ENCODE measurements around the gene TAS2R14.

The TAS2R14 gene

DNA sequence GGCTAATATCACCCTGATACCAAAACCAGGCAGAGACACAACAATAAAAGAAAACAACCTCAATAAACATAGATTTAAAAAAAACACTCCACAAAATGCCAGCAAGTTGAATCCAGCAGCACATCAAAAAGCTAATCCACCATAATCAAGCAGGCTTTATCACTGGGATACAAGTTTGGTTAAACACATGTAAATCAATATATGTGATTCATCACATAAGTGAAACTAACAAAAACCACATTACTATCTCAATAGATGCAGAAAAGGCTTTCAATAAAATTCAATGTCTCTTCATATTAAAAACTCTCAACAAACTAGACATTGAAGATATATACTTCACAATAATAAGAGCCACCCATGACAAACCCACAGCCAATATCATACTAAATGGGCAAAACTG is 17.0 kb upstream of the TAS2R14 start:
- DNase-seq (ENCODE audit: low read depth, low spot score), result no peak

DNA sequence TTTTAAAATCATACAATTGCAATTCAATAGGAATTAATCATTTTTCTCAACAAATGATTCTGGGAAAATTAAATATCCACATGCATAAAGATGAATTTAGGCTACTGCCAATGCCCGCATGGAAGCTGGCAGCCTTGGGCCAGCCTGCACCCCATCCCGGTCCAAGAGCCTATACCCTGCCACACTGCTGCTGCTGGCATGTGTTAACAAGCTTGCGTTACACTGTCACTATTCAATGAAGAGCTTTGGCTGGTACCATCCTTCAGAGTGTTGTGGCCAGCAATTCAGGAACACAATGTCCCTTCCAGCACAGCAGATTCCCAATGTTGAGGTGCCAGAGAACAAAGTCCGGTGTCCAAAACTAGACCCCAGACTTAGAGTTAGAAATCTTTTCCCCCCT is 13.6 kb upstream of the TAS2R14 start:
- no peak overlapping the region for H3K4me3 ChIP-seq (ENCODE audit: low read length)
- H3K27ac ChIP-seq (ENCODE audit: low read length), result no peak overlapping the region
- no peaks in the 10 kb centered on the region for H3K27me3 ChIP-seq (ENCODE audit: control insufficient read depth, insufficient read depth, low read length)
- WGBS (ENCODE audit: insufficient coverage, insufficient read length), result no CpG with 5 or more reads among the region's 4 CpGs
- H3K36me3 ChIP-seq (ENCODE audit: control insufficient read depth, insufficient read depth, low read length), result no peaks in the 10 kb centered on the region
- no peak for DNase-seq (ENCODE audit: low read depth, low spot score)
- no peaks in the 10 kb centered on the region for H3K9me3 ChIP-seq (ENCODE audit: control insufficient read depth, insufficient read depth, low read length)
- no peaks in the 10 kb centered on the region for H3K4me1 ChIP-seq (ENCODE audit: control insufficient read depth, insufficient read depth, low read length)

More for the DNA sequence above, 17.0 kb upstream of the TAS2R14 start:
- H3K4me3 ChIP-seq (ENCODE audit: low read length), result no peak overlapping the region
- no peak overlapping the region for H3K27ac ChIP-seq (ENCODE audit: low read length)
- H3K36me3 ChIP-seq (ENCODE audit: control insufficient read depth, insufficient read depth, low read length), result no peaks in the 10 kb centered on the region
- no peaks in the 10 kb centered on the region for H3K9me3 ChIP-seq (ENCODE audit: control insufficient read depth, insufficient read depth, low read length)
- no peaks in the 10 kb centered on the region for H3K4me1 ChIP-seq (ENCODE audit: control insufficient read depth, insufficient read depth, low read length)
- H3K27me3 ChIP-seq (ENCODE audit: control insufficient read depth, insufficient read depth, low read length), result no peaks in the 10 kb centered on the region

DNA sequence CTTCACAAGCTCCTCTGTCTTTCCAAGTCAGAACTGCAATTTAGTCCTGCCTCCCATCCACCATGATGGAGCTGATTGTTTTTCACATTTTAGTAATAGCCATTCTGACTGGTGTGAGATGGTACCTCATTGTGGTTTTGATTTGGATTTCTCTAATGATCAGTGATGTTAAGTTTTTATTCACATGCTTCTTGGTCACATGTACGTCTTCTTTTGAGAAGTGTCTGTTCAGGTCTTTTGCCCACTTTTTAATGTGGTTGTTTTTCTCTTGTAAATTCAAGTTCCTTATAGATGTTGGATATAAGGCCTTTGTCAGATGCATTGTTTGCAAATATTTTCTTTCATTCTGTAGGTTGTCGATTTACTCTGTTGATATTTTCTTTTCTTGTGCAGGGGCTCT is 4.1 kb upstream of the TAS2R14 start:
- Histone ChIP-seq H3K9me3 (ENCODE audit: control insufficient read depth, insufficient read depth, low read length) (no peaks in the 10 kb centered on the region), H3K27ac (ENCODE audit: low read length) (no peak overlapping the region), H3K36me3 (ENCODE audit: control insufficient read depth, insufficient read depth, low read length) (no peaks in the 10 kb centered on the region), H3K27me3 (ENCODE audit: control insufficient read depth, insufficient read depth, low read length) (no peaks in the 10 kb centered on the region), H3K4me1 (ENCODE audit: control insufficient read depth, insufficient read depth, low read length) (peaks cover 2% of the 10 kb centered on the region; the same call in 1 of the 2 replicates), H3K4me3 (ENCODE audit: low read length) (no peak overlapping the region)
- DNase-seq (ENCODE audit: low read depth, low spot score), result no peak
- no CpG with 5 or more reads among the region's 2 CpGs for WGBS (ENCODE audit: insufficient coverage, insufficient read length)

DNA sequence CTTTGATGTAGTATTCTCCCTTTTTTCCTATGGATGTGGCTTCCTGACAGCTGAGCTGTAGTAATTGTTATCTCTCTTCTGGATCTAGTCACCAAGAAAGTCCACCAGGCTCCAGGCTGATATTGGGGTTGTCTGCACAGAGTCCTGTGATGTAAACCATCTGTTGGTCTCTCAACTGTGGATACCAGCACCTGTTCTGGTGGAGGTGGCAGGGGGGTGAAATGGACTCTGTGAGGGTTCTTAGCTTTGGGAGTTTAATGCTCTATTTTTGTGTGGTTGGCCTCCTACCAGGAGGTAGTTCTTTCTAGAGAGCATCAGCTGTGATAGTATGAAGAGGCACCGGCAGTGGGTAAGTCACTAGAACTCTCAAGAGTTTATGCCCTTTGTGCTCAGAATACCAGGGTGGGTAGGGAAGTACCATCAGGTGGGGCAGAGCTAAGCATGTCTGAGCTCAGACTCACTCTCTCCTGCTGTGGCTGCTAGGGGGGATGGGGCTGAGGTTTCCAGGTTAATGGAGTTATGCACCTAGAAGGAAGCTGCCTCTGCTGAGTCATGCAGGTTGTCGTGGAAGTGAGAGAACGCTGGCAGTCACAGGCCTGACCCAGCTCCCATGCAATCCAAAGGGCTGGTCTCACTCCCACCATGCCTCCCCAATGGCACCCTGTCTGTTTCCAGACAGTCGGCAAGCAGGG is 3.0 kb upstream of the TAS2R14 start:
- no peaks in the 10 kb centered on the region for H3K27me3 ChIP-seq (ENCODE audit: control insufficient read depth, insufficient read depth, low read length)
- peaks cover 2% of the 10 kb centered on the region; the same call in 1 of the 2 replicates for H3K4me1 ChIP-seq (ENCODE audit: control insufficient read depth, insufficient read depth, low read length)
- no CpG with 5 or more reads among the region's 4 CpGs for WGBS (ENCODE audit: insufficient coverage, insufficient read length)
- peak; percentile 18 for DNase-seq (ENCODE audit: low read depth, low spot score)
- no peaks in the 10 kb centered on the region for H3K36me3 ChIP-seq (ENCODE audit: control insufficient read depth, insufficient read depth, low read length)
- no peak overlapping the region for H3K27ac ChIP-seq (ENCODE audit: low read length)
- H3K9me3 ChIP-seq (ENCODE audit: control insufficient read depth, insufficient read depth, low read length), result no peaks in the 10 kb centered on the region
- H3K4me3 ChIP-seq (ENCODE audit: low read length), result no peak overlapping the region

DNA sequence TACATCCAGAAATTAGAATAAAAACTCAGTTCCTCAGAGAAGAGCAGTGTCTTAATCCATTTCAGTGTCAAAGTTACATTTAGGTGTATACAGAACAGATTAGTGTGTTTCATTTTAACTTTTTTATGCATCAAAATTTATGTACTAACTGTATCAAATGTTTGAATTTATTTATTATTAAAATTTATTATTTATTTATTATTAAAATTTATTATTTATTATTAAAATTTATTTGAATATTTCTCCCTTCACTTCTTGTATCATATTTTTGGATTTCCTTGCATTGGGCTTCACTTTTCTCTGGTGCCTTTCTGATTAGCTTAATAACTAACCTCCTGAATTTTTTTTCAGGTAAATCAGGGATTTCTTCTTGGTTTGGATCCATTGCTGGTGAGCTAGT is 2.3 kb upstream of the TAS2R14 start:
- H3K4me3 ChIP-seq (ENCODE audit: low read length), result no peak overlapping the region
- no peaks in the 10 kb centered on the region for H3K36me3 ChIP-seq (ENCODE audit: control insufficient read depth, insufficient read depth, low read length)
- peaks cover 2% of the 10 kb centered on the region; the same call in 1 of the 2 replicates for H3K4me1 ChIP-seq (ENCODE audit: control insufficient read depth, insufficient read depth, low read length)
- H3K9me3 ChIP-seq (ENCODE audit: control insufficient read depth, insufficient read depth, low read length), result no peaks in the 10 kb centered on the region
- H3K27me3 ChIP-seq (ENCODE audit: control insufficient read depth, insufficient read depth, low read length), result no peaks in the 10 kb centered on the region
- no peak for DNase-seq (ENCODE audit: low read depth, low spot score)
- no peak overlapping the region for H3K27ac ChIP-seq (ENCODE audit: low read length)

DNA sequence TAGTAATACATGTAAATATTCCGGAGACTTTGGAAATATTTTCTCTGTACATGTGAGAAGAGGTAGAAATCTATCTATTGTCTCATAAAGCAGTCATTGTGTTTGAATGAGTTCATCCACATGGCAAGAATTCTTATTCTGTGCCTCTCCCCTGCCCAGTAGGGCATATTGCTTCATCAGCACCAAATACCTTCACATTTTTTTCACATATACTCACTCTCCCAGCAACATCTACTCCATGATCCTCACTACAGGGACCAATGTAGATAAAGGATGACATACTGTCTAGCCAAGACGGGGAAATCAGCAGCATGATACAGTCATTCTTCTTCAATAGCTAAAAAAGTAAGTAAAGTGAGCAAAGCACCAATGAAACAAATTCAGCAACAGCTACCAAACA is 1.3 kb upstream of the TAS2R14 start:
- Histone ChIP-seq H3K9me3 (ENCODE audit: control insufficient read depth, insufficient read depth, low read length) (no peaks in the 10 kb centered on the region), H3K27ac (ENCODE audit: low read length) (no peak overlapping the region), H3K4me3 (ENCODE audit: low read length) (no peak overlapping the region), H3K27me3 (ENCODE audit: control insufficient read depth, insufficient read depth, low read length) (no peaks in the 10 kb centered on the region), H3K36me3 (ENCODE audit: control insufficient read depth, insufficient read depth, low read length) (no peaks in the 10 kb centered on the region), H3K4me1 (ENCODE audit: control insufficient read depth, insufficient read depth, low read length) (peaks cover 2% of the 10 kb centered on the region; the same call in 1 of the 2 replicates)
- WGBS (ENCODE audit: insufficient coverage, insufficient read length), result no CpG with 5 or more reads among the region's 2 CpGs
- DNase-seq (ENCODE audit: low read depth, low spot score), result no peak

DNA sequence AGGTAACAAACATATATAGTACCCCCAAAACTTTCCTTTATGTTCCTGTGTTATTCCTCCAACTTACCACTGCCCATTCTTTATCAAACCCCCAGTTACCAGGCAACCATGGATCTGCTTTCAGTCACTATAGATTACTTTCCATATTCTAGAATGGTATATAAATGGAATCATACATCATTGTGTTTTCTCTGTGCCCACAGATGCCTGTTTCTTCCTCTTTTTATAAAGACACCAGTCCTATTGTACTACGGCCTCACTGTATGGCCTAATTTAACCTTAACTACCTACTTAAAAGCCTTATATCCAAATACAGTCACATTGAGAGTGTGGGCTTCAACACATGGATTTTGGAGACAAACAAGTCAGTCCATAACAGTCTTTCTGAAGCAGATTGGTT is 2.6 kb downstream of the TAS2R14 start:
- Histone ChIP-seq H3K36me3 (ENCODE audit: control insufficient read depth, insufficient read depth, low read length) (no peaks in the 10 kb centered on the region), H3K4me3 (ENCODE audit: low read length) (no peak overlapping the region)

DNA sequence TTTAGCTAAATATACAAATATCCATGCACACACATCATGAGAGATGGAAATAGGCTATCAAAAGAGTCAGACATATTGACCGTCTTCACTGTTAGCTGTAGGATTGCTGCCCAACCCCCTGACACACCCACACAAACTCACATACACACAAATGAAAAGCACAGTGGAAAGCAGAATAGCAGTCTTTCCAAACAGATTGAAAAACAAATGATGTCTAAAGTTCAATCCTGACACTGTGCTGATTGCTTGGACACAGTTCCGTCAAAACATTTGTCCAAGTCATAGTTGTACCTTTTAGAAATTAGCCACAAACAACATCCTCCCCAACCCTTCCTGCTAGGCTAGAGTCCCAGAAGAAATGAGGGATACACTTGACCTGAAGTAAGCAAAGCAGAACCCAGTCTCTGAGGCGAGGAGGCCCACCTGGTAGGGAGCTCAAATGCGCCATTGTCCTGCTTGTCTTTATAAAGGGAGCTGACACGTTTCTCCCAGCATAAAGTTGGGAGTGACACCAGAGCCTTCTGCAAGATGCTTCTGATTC is 10.2 kb downstream of the TAS2R14 start, which contains the start of gene PRH2:
Gene PRH2 (plus strand): TSS at position 491 of the 541 bp plus-strand sequence. CDS start 38 bp downstream, at position 529.
- Histone ChIP-seq H3K4me1 (ENCODE audit: control insufficient read depth, insufficient read depth, low read length) (no peaks in the 10 kb centered on the region), H3K9me3 (ENCODE audit: control insufficient read depth, insufficient read depth, low read length) (no peaks in the 10 kb centered on the region), H3K36me3 (ENCODE audit: control insufficient read depth, insufficient read depth, low read length) (no peaks in the 10 kb centered on the region), H3K27ac (ENCODE audit: low read length) (no peak within 1 kb of the TSS), H3K27me3 (ENCODE audit: control insufficient read depth, insufficient read depth, low read length) (no peaks in the 10 kb centered on the region), H3K4me3 (ENCODE audit: low read length) (no peak within 1 kb of the TSS)
- no peak for DNase-seq (ENCODE audit: low read depth, low spot score)
- no CpG with 5 or more reads among the region's 5 CpGs for WGBS (ENCODE audit: insufficient coverage, insufficient read length)

More for the DNA sequence above, 2.6 kb downstream of the TAS2R14 start:
- no peaks in the 10 kb centered on the region for H3K4me1 ChIP-seq (ENCODE audit: control insufficient read depth, insufficient read depth, low read length)
- WGBS (ENCODE audit: insufficient coverage, insufficient read length), result no CpG with 5 or more reads among the region's 1 CpG
- DNase-seq (ENCODE audit: low read depth, low spot score), result no peak
- no peaks in the 10 kb centered on the region for H3K27me3 ChIP-seq (ENCODE audit: control insufficient read depth, insufficient read depth, low read length)
- no peaks in the 10 kb centered on the region for H3K9me3 ChIP-seq (ENCODE audit: control insufficient read depth, insufficient read depth, low read length)
- no peak overlapping the region for H3K27ac ChIP-seq (ENCODE audit: low read length)

DNA sequence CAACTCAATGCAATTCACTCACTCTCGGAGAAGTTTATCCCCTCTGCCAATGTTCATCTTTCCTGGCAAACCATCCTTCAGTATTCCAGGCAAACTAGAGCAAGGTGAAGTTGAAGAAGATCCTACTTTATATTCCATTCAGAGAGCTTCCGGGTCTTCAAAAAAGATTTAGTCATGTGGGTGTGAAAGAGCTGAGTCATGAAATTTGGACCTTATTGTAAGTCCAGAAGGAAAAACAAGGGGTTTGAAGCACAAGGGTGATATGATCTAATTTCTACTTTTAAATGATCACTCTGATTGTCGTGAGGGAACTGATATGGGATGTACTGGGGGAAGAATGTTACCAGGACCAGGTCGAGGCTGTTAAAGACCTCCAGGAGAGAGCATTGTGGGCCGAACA is 12.8 kb downstream of the TAS2R14 start:
- Histone ChIP-seq H3K36me3 (ENCODE audit: control insufficient read depth, insufficient read depth, low read length) (no peaks in the 10 kb centered on the region), H3K4me1 (ENCODE audit: control insufficient read depth, insufficient read depth, low read length) (no peaks in the 10 kb centered on the region), H3K4me3 (ENCODE audit: low read length) (no peak overlapping the region), H3K9me3 (ENCODE audit: control insufficient read depth, insufficient read depth, low read length) (no peaks in the 10 kb centered on the region), H3K27me3 (ENCODE audit: control insufficient read depth, insufficient read depth, low read length) (no peaks in the 10 kb centered on the region), H3K27ac (ENCODE audit: low read length) (no peak overlapping the region)
- WGBS (ENCODE audit: insufficient coverage, insufficient read length), result no CpG with 5 or more reads among the region's 5 CpGs
- DNase-seq (ENCODE audit: low read depth, low spot score), result no peak

DNA sequence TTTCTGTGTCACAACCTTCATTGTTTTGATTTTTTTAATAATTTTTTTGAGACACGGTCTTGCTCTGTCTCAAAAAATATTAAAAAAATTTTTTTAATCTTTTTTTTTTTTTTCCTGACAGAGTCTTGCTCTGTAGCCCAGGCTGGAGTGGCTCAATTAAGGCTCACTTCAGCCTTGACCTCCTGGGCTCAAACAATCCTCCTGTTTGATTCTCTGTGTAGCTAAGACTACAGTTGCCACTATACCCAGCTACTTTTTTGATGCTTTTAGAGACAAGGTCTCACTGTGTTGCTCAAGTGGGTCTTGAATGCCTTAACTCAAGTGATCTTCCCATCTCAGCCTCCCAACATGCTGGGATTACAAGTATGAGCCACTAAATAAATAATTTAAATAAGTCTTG is 19.3 kb downstream of the TAS2R14 start:
- Histone ChIP-seq H3K9me3 (ENCODE audit: control insufficient read depth, insufficient read depth, low read length) (no peaks in the 10 kb centered on the region), H3K4me3 (ENCODE audit: low read length) (no peak overlapping the region), H3K36me3 (ENCODE audit: control insufficient read depth, insufficient read depth, low read length) (no peaks in the 10 kb centered on the region), H3K27me3 (ENCODE audit: control insufficient read depth, insufficient read depth, low read length) (no peaks in the 10 kb centered on the region), H3K27ac (ENCODE audit: low read length) (no peak overlapping the region), H3K4me1 (ENCODE audit: control insufficient read depth, insufficient read depth, low read length) (no peaks in the 10 kb centered on the region)
- no CpG with 5 or more reads among the region's 1 CpG for WGBS (ENCODE audit: insufficient coverage, insufficient read length)
- no peak for DNase-seq (ENCODE audit: low read depth, low spot score)

DNA sequence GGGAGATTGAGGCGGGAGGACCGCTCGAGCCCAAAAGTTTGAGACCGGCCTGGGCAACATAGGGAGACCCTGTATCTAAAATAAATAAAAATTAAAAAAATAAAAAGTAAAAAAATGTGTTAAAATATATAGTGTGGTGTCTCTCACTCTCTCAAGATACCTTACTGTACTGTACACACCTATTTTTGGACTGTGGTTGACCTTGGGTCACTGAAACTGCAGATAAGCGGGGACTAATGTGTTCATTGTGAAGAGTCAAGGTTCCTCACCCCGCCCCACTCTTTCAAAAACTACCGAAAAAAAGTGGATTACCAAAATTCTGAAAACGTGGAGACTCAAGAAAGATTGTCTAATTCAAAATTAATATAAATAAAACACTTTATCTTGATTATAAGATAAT is 28.7 kb downstream of the TAS2R14 start:
- Histone ChIP-seq H3K4me3 (ENCODE audit: low read length) (no peak overlapping the region), H3K27ac (ENCODE audit: low read length) (no peak overlapping the region), H3K36me3 (ENCODE audit: control insufficient read depth, insufficient read depth, low read length) (no peaks in the 10 kb centered on the region), H3K4me1 (ENCODE audit: control insufficient read depth, insufficient read depth, low read length) (no peaks in the 10 kb centered on the region), H3K27me3 (ENCODE audit: control insufficient read depth, insufficient read depth, low read length) (no peaks in the 10 kb centered on the region), H3K9me3 (ENCODE audit: control insufficient read depth, insufficient read depth, low read length) (no peaks in the 10 kb centered on the region)
- no CpG with 5 or more reads among the region's 8 CpGs for WGBS (ENCODE audit: insufficient coverage, insufficient read length)
- DNase-seq (ENCODE audit: low read depth, low spot score), result no peak
